K562 (cell line): Measurements from ENCODE around the gene PPP1R14C. TPM values are rescaled to one million over a fixed set of nuclear protein-coding genes. Genes with fewer than 3 reads are reported as not detected.

ENCODE experiments used
- ATAC-seq: fragments of 200-7000 bp; cut with Tn5 transposase; 3 replicates; pipeline ENCODE4 v1.9.1; 2020; ENCODE audit warnings: moderate library complexity
- BruUV-seq: library from RNA; stranded (reverse); fragments of 400-500 nt; replicated peaks from 2 replicates; lab custom pipeline; 2021; lab: Mats Ljungman, UMichigan
- CTCF ChIA-PET: fragments of 300-600 bp; formaldehyde crosslinking; extraction: SDS; loops from one replicate; lab custom pipeline; 2021; ENCODE audit warnings: low intra/inter-chr PET ratio; lab: Yijun Ruan, JAX
- POLR2A ChIA-PET: fragments of 300-600, 350-650 bp; sonication (Branson Sonifier 250); formaldehyde crosslinking; extraction: SDS; loops from one replicate; lab custom pipeline; 2021; ENCODE audit warnings: antibody characterized with exemption, inconsistent platforms; lab: Yijun Ruan, JAX
- DNase-seq, 4 experiments: peaks; one replicate each; pipeline versions ENCODE4 v3.0.0 to v3.0.0-alpha.2; 2011 to 2018; ENCODE audit warnings: low spot score in 3 of 4, mixed read lengths in 3 of 4; ENCODE audit errors: extremely low read depth in 1 of 4
- FAIRE-seq: peaks from 2 replicates; lab custom pipeline; 2011; peaks lifted over from hg19 to GRCh38; lab: Jason Lieb, UNC
- H2AFZ ChIP-seq: 2 replicates; pipeline ENCODE4 v1.6.0; 2011; ENCODE audit warnings: low read depth, low read length, control low read depth, inconsistent platforms
- H3K27ac ChIP-seq: fragments of 200-600 bp; 3 replicates; pipeline ENCODE4 v1.8.0; 2011; ENCODE audit warnings: low read depth, mild to moderate bottlenecking, control low read depth, inconsistent platforms, low read length, moderate library complexity, mixed read lengths; ENCODE audit errors: extremely low read depth
- H3K27me3 ChIP-seq, 2 experiments: fragments of 300-600 bp in 1 of 2; 2 replicates in 1 of 2; 3 replicates in 1 of 2; pipeline versions ENCODE4 v1.6.0 to v1.8.0; 2011; ENCODE audit warnings: inconsistent platforms in 2 of 2, low read length in 2 of 2, mild to moderate bottlenecking in 1 of 2, mixed read lengths in 1 of 2, moderate library complexity in 1 of 2; ENCODE audit not compliant: control insufficient read depth in 2 of 2, insufficient read depth in 2 of 2
- H3K36me3 ChIP-seq: fragments of 300-600 bp; 3 replicates; pipeline ENCODE4 v1.8.0; 2011; ENCODE audit warnings: mild to moderate bottlenecking, low read length, inconsistent platforms; ENCODE audit not compliant: control insufficient read depth, insufficient read depth
- H3K4me1 ChIP-seq, 2 experiments: fragments of 200-600 bp in 1 of 2; replicated peaks in 1 of 2; 2 replicates in 1 of 2; 3 replicates in 1 of 2; pipeline versions ENCODE4 v1.5.1 to v1.8.0; 2011; ENCODE audit warnings: inconsistent platforms in 2 of 2, low read length in 2 of 2, mild to moderate bottlenecking in 1 of 2, mixed read lengths in 1 of 2, moderate library complexity in 1 of 2; ENCODE audit not compliant: control insufficient read depth in 2 of 2, insufficient read depth in 2 of 2
- H3K4me2 ChIP-seq: 2 replicates; pipeline ENCODE4 v1.6.1; 2011; ENCODE audit warnings: low read length, control low read depth, inconsistent platforms, mixed read lengths; ENCODE audit not compliant: insufficient read depth
- H3K4me3 ChIP-seq: fragments of 200-600 bp; sonication (generic), shearing (Covaris generic); 2 replicates; pipeline ENCODE4 v1.5.1; 2016; ENCODE audit warnings: control low read depth, inconsistent platforms
- H3K79me2 ChIP-seq: fragments of 200-600 bp; 3 replicates; pipeline ENCODE4 v1.8.0; 2011; ENCODE audit warnings: low read length, inconsistent platforms; ENCODE audit not compliant: control insufficient read depth, insufficient read depth
- H3K9ac ChIP-seq, 2 experiments: 2 replicates each; pipeline versions ENCODE4 v1.6.0 to v1.6.1; 2011; ENCODE audit warnings: low read depth in 2 of 2, low read length in 2 of 2, control low read depth in 1 of 2, inconsistent platforms in 1 of 2, mild to moderate bottlenecking in 1 of 2, mixed read lengths in 1 of 2; ENCODE audit not compliant: insufficient read depth in 1 of 2
- H3K9me1 ChIP-seq: one replicate; pipeline ENCODE4 v1.6.0; 2011; ENCODE audit warnings: inconsistent platforms, mild to moderate bottlenecking, low read length, moderate library complexity; ENCODE audit not compliant: control insufficient read depth, insufficient read depth
- H3K9me3 ChIP-seq: replicated peaks from 2 replicates; pipeline ENCODE4 v1.5.1; 2011; ENCODE audit warnings: low read depth, low read length, inconsistent platforms; ENCODE audit not compliant: control insufficient read depth, insufficient read depth
- H4K20me1 ChIP-seq: replicated peaks from 2 replicates; pipeline ENCODE4 v1.6.1; 2011; ENCODE audit warnings: low read length, inconsistent platforms, mixed read lengths; ENCODE audit not compliant: control insufficient read depth, insufficient read depth
- CBX5 ChIP-seq: IDR thresholded peaks from 2 replicates; pipeline ENCODE4 v1.6.1; 2014; ENCODE audit warnings: low read depth, borderline replicate concordance
- FOXJ3 ChIP-seq: sonication (generic); formaldehyde crosslinking; IDR thresholded peaks from 2 replicates; pipeline ENCODE4 v1.4.0; 2020; ENCODE audit warnings: mild to moderate bottlenecking, missing genetic modification reagents
- RBM25 ChIP-seq: fragments of 200-400 bp; formaldehyde crosslinking; IDR thresholded peaks from 2 replicates; pipeline ENCODE4 v1.6.1; 2018; ENCODE audit warnings: low read length, low read depth, moderate library complexity; ENCODE audit not compliant: severe bottlenecking
- SAFB2 ChIP-seq: fragments of 200-400 bp; formaldehyde crosslinking; IDR thresholded peaks from 2 replicates; pipeline ENCODE4 v1.6.1; 2018; ENCODE audit warnings: borderline replicate concordance, low read length, low read depth, moderate library complexity; ENCODE audit not compliant: severe bottlenecking
- VEZF1 ChIP-seq: fragments of 200-800 bp; sonication (Bioruptor generic); IDR thresholded peaks from 2 replicates; pipeline ENCODE4 v1.6.1; 2017; ENCODE audit warnings: missing genetic modification characterization, missing compliant biosample characterization
- ZNF311 ChIP-seq: fragments of 250-450 bp; sonication (Bioruptor Pico); IDR thresholded peaks from 2 replicates; pipeline ENCODE4 v1.4.0; 2020; ENCODE audit warnings: mild to moderate bottlenecking, moderate library complexity
- ZNF408 ChIP-seq: fragments of 250-450 bp; sonication (Bioruptor Pico); IDR thresholded peaks from 2 replicates; pipeline ENCODE4 v1.4.0; 2020; ENCODE audit warnings: low read depth, mild to moderate bottlenecking, moderate library complexity
- WGBS: fragments of 100-300 bp; shearing (Covaris generic); methylation state at CpG from one replicate; pipeline ENCODE4 v1.1.6; 2016; ENCODE audit warnings: low coverage, mixed read lengths; ENCODE audit not compliant: insufficient coverage; ENCODE audit errors: missing lambda C conversion rate; 5-methylcytosine and 5-hydroxymethylcytosine counted together
- in situ Hi-C: fragments of 300-500 bp; cut with MboI; formaldehyde crosslinking; loops from 4 replicates; pipeline ENCODE4 v1.15.0; 2018; ENCODE audit warnings: inconsistent platforms, mixed read lengths
- intact Hi-C: fragments of 100-400 bp; cut with micrococcal nuclease; formaldehyde crosslinking; loops from 2 replicates; pipeline ENCODE4 v1.14.2; 2022
- polyA plus RNA-seq, 8 experiments: library from polyadenylated mRNA; depleted of rRNA in 4 of 8; stranded (reverse) in 5 of 8; unstranded in 3 of 8; fragments of >200 nt; fragmentation: Nextera tagmentation in 2 of 8; fragmentation: Illumina TruSeq in 1 of 8; extraction: Ambion mirVana in 2 of 8; extraction: Trizol in 1 of 8; gene quantifications; 2 replicates each; pipeline versions ENCODE4 v1.2.1 to v1.2.3, GENCODE V29; 2011 to 2014; ENCODE audit warnings: inconsistent platforms in 1 of 8, missing spikeins in 1 of 8
- total RNA-seq, 7 experiments: library from RNA; depleted of rRNA in 6 of 7; stranded (reverse); fragments of >200 nt in 6 of 7; fragmentation: Illumina TruSeq in 2 of 7; extraction: Trizol in 2 of 7; gene quantifications; 2 replicates each; pipeline versions ENCODE4 v1.2.1 to v1.2.3, GENCODE V29; 2011 to 2021; ENCODE audit warnings: low replicate concordance in 1 of 7

Gene PPP1R14C
- total and polyA plus RNA-seq, 9 of the 15 experiments (the other 6 are each of a cell fraction or from before 2014, with no cell fraction given), result 4.5 to 16.6 (median 11.9) TPM

DNA sequence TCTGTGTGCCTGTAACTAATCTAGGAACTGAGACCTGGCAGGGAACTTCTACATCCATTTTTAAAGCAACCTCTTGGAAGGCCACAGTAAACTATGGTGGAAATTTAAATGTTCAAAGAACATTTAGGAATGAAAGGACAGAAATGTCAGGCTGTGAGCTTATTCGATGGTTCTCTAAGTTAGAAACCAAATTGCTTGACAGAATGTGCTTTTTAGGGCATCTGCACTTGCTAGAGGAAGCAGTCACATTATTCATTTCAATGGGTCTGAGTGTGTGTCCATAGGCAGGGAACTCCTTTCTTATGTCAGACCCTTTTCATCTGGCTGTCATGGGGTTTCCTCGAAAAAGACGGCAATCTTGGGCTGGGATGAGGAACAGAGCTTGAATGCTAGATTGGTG, 84.4 kb downstream of the PPP1R14C start:
- Histone ChIP-seq H3K4me2 (no peak overlapping the region), H3K4me3 (no peak overlapping the region), H3K79me2 (no peaks in the 10 kb centered on the region), H3K27ac (no peak overlapping the region), H3K27me3 (no peaks in the 10 kb centered on the region), H2AFZ (no peak overlapping the region), H3K4me1 (peaks cover 9 to 11% of the 10 kb centered on the region in 2 experiments; a peak in 3 of 5 replicates), H3K36me3 (no peaks in the 10 kb centered on the region), H3K9me1 (no peaks in the 10 kb centered on the region), H3K9ac (no peak overlapping the region), H4K20me1 (no peaks in the 10 kb centered on the region), H3K9me3 (no peaks in the 10 kb centered on the region)
- in situ Hi-C loops, result no loop called here
- no peak for FAIRE-seq
- no TSS peak for BruUV-seq
- no peak for ATAC-seq
- intact Hi-C loops, result no loop called here
- no peak for DNase-seq
- ChIA-PET POLR2A (interaction anchor here (0.7 to 1.9 kb wide), 2 partner anchors 9 to 24 kb away, joined by 3 to 7 read pairs; no protein-coding TSS in a partner anchor), CTCF (interaction anchor here (0.7 kb wide), 1 partner anchor 249 kb away, joined by 3 read pairs; no protein-coding TSS in a partner anchor)
- 55% methylated on average over 3 of the region's 3 CpGs for WGBS
- TF ChIP-seq ZNF408, result no peak
- TF ChIP-seq RBM25, result no peak
- TF ChIP-seq VEZF1 (CRISPR knock-in tag), result no peak
- TF ChIP-seq FOXJ3 (CRISPR knock-in tag), result no peak
- no peak for TF ChIP-seq ZNF311 (CRISPR knock-in tag)
- no peak for TF ChIP-seq CBX5
- no peak for TF ChIP-seq SAFB2
